Common myeloid progenitor, CD34-positive (primary cell): ENCODE data around the gene FBXO4. TPM values are rescaled to one million over a fixed set of nuclear protein-coding genes. Genes with fewer than 3 reads are reported as not detected.

Experiments
- CTCF ChIA-PET: fragments of 350-600 bp; sonication (Branson Sonifier 250); formaldehyde crosslinking; loops from one replicate; lab custom pipeline; 2021; ENCODE audit warnings: antibody characterized with exemption; lab: Charles Lee
- POLR2A ChIA-PET: fragments of 350-600 bp; sonication (Branson Sonifier 250); formaldehyde crosslinking; loops from one replicate; lab custom pipeline; 2021; ENCODE audit warnings: antibody characterized with exemption; lab: Charles Lee
- DNase-seq, 3 donors: peaks; one replicate each; pipeline versions ENCODE4 v3.0.0 to v3.0.0-alpha.2; 2013
- H3K27ac ChIP-seq, 2 experiments: 1 replicate in 1 of 2; 2 replicates in 1 of 2; pipeline ENCODE4 v1.7.0; 2013; ENCODE audit warnings: inconsistent platforms in 2 of 2, low read length in 2 of 2, mild to moderate bottlenecking in 2 of 2, low read depth in 1 of 2, moderate library complexity in 1 of 2; ENCODE audit not compliant: severe bottlenecking in 2 of 2, insufficient read depth in 1 of 2, poor library complexity in 1 of 2
- H3K27me3 ChIP-seq, 5 experiments: replicated peaks in 2 of 5; 1 replicate in 3 of 5; 2 replicates in 2 of 5; pipeline versions ENCODE4 v1.6.1 to v1.7.0; 2013; ENCODE audit warnings: low read length in 4 of 5, mild to moderate bottlenecking in 2 of 5, moderate library complexity in 2 of 5, inconsistent platforms in 1 of 5; ENCODE audit not compliant: insufficient read depth in 5 of 5, control insufficient read depth in 4 of 5
- H3K36me3 ChIP-seq, 4 experiments: 1 replicate in 2 of 4; 2 replicates in 2 of 4; pipeline versions ENCODE4 v1.6.1 to v1.7.0; 2013; ENCODE audit warnings: low read length in 3 of 4, control low read depth in 1 of 4, mild to moderate bottlenecking in 1 of 4; ENCODE audit not compliant: control insufficient read depth in 4 of 4, insufficient read depth in 4 of 4
- H3K4me1 ChIP-seq, 4 experiments: 1 replicate in 3 of 4; 2 replicates in 1 of 4; pipeline versions ENCODE4 v1.6.1 to v1.7.1; 2013; ENCODE audit warnings: low read length in 3 of 4, mild to moderate bottlenecking in 3 of 4, control low read depth in 1 of 4, inconsistent platforms in 1 of 4, moderate library complexity in 1 of 4; ENCODE audit not compliant: control insufficient read depth in 4 of 4, insufficient read depth in 4 of 4; ENCODE audit errors: control extremely low read depth in 1 of 4
- H3K4me3 ChIP-seq, 7 experiments: 1 replicate in 4 of 7; 2 replicates in 3 of 7; pipeline versions ENCODE4 v1.5.1 to v1.7.0; 2013; ENCODE audit warnings: mild to moderate bottlenecking in 7 of 7, low read length in 6 of 7, moderate library complexity in 6 of 7, inconsistent platforms in 2 of 7, low read depth in 2 of 7, control low read depth in 1 of 7; ENCODE audit not compliant: insufficient read depth in 4 of 7, control insufficient read depth in 1 of 7; ENCODE audit errors: extremely low read depth in 1 of 7
- H3K9me3 ChIP-seq, 5 experiments: 1 replicate in 4 of 5; 2 replicates in 1 of 5; pipeline versions ENCODE4 v1.6.1 to v1.7.1; 2013; ENCODE audit warnings: low read length in 4 of 5, mild to moderate bottlenecking in 2 of 5, inconsistent platforms in 1 of 5, low read depth in 1 of 5, moderate library complexity in 1 of 5; ENCODE audit not compliant: control insufficient read depth in 4 of 5, insufficient read depth in 2 of 5; ENCODE audit errors: control extremely low read depth in 1 of 5
- WGBS: methylation state at CpG from one replicate; pipeline ENCODE4 v1.1.5; 2013; ENCODE audit not compliant: insufficient coverage; 5-methylcytosine and 5-hydroxymethylcytosine counted together
- polyA plus RNA-seq: library from polyadenylated mRNA; unstranded; fragments of 120-200 nt; gene quantifications from one replicate; pipeline ENCODE4 v1.2.1, GENCODE V29; 2013

FBXO4 gene, protein sequence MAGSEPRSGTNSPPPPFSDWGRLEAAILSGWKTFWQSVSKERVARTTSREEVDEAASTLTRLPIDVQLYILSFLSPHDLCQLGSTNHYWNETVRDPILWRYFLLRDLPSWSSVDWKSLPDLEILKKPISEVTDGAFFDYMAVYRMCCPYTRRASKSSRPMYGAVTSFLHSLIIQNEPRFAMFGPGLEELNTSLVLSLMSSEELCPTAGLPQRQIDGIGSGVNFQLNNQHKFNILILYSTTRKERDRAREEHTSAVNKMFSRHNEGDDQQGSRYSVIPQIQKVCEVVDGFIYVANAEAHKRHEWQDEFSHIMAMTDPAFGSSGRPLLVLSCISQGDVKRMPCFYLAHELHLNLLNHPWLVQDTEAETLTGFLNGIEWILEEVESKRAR
- 21.8 TPM for polyA plus RNA-seq

DNA sequence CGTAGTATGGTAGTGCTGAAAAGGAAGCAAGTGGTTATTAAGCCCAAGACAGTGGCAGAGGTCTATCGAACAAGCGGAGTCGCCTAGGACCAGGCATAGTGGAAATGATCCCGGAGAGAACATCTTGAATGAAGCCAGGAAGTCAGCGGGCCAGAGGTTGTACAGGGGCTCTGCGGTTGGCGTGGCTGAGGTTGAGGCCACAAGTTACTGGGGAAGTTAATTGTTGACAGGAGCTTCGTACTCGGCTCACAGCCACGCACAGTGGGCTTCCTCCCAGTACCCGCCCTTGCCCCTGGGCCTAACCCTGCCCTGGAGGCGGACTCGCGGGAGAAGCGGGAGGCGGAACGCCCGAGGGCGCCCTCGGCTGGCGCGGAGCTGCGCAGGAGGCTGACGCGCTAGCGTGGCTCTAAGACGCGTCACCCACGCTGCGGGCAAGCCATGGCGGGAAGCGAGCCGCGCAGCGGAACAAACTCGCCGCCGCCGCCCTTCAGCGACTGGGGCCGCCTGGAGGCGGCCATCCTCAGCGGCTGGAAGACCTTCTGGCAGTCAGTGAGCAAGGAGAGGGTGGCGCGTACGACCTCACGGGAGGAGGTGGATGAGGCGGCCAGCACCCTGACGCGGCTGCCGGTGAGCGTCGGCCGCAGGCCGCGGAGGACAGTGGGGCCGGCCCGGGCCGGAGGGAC is at the start of gene FBXO4:
Gene FBXO4 (plus strand): TSS at position 410 of the 683 bp plus-strand sequence. CDS start 29 bp downstream, at position 439.
- Histone ChIP-seq H3K27me3 (no peaks in the 10 kb centered on the region), H3K4me1 (peaks cover 0 to 25% (median 15%) of the 10 kb centered on the region in 4 experiments), H3K36me3 (peaks cover 0 to 19% (median 8%) of the 10 kb centered on the region in 4 experiments), H3K4me3 (peak within 1 kb of the TSS; percentile 72 to 90 (median 84)), H3K27ac (peak within 1 kb of the TSS; percentile 88 to 92), H3K9me3 (no peaks in the 10 kb centered on the region)
- DNase-seq, result peak; percentile 96 to 99 (median 99)
- ChIA-PET POLR2A (interaction anchor here (1.1 to 1.7 kb wide), 2 partner anchors 21 to 56 kb away, joined by 6 to 18 read pairs; partner anchors contain the start of gene RIMOC1), CTCF (interaction anchor here (1.0 to 4.7 kb wide), 10 partner anchors 9 to 70 kb away, joined by 3 to 22 read pairs (median 4); partner anchors contain the start of gene RIMOC1)
- WGBS, result 0% methylated on average over 59 of the region's 60 CpGs

DNA sequence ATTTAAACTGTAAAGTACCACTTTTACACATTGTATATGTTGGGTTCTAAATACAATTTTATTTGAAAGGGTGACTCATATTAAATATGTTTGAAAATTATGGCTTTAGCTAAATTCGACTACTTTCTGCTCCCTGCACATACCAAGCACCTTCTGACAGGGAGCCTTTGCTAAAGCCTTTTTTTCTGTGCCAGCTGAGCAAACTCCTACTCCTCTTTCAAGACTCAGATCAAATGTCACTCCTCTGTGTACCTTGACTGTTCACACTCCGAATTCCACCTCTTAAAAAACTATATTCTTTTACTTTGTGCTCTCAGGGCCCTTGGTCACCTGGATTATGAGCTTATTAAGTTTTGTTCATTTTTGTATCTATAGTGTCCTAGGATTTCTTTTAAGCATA is 48.4 kb upstream of the FBXO4 start:
- H3K4me1 ChIP-seq, result no peaks in the 10 kb centered on the region
- 100% methylated on average over 1 of the region's 2 CpGs for WGBS
- CTCF ChIA-PET, result interaction anchor here (0.8 to 1.6 kb wide), 3 partner anchors 14 to 48 kb away, joined by 3 to 4 read pairs (median 4); partner anchors contain the start of gene FBXO4
- DNase-seq, result no peak
- no peaks in the 10 kb centered on the region for H3K9me3 ChIP-seq
- H3K27me3 ChIP-seq, result no peaks in the 10 kb centered on the region
- POLR2A ChIA-PET, result no interaction called here
- no peak overlapping the region for H3K27ac ChIP-seq
- no peak overlapping the region for H3K4me3 ChIP-seq
- no peaks in the 10 kb centered on the region for H3K36me3 ChIP-seq

DNA sequence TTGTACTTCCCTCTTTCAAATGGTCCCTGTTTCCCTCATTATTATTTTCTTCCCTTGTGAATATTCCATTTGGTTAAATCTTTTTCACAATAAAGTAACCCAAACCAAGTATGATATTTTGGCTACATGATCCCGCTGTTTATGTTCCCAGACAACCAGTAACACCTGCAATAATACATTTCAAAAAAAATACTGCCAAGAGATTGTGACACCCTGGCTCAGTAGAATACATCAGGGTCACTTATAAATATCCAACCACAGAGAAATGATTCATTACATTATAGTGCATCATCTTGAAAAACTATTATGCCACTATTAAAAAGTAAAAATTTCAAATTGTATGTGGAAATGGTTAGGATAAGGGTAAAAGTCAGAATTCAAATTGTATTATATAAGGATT is 47.7 kb upstream of the FBXO4 start:
- 100% methylated on average over 1 of the region's 1 CpG for WGBS
- no peak overlapping the region for H3K27ac ChIP-seq
- no peaks in the 10 kb centered on the region for H3K4me1 ChIP-seq
- DNase-seq, result no peak
- H3K27me3 ChIP-seq, result no peaks in the 10 kb centered on the region
- POLR2A ChIA-PET, result no interaction called here
- H3K9me3 ChIP-seq, result no peaks in the 10 kb centered on the region
- CTCF ChIA-PET, result interaction anchor here (0.8 kb wide), 1 partner anchor 15 kb away, joined by 4 read pairs; no protein-coding TSS in a partner anchor
- no peak overlapping the region for H3K4me3 ChIP-seq
- no peaks in the 10 kb centered on the region for H3K36me3 ChIP-seq

DNA sequence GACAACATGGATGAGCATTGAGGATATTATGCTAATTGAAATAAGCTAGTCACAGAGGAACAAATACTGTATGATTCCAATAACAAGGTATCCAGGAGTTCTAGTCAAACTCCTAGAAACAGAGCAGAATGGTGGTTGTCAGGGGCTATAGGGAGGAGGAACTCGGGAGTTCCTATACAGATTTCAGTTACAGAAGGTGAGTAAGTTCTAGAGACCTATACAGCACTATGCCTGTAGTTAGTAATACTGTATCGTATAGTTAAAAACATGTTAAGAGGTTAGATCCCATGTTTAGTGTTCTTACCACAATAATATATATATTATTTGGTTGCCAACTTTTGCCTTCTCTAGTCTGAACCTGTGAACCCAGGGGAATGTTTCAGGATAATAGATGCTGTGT is 46.9 kb upstream of the FBXO4 start:
- POLR2A ChIA-PET, result no interaction called here
- Histone ChIP-seq H3K4me3 (no peak overlapping the region), H3K9me3 (no peaks in the 10 kb centered on the region), H3K4me1 (no peaks in the 10 kb centered on the region), H3K27ac (no peak overlapping the region), H3K36me3 (no peaks in the 10 kb centered on the region), H3K27me3 (peaks cover 0 to 4% (median 0%) of the 10 kb centered on the region in 5 experiments)
- CTCF ChIA-PET, result no interaction called here
- no CpG with 5 or more reads among the region's 2 CpGs for WGBS
- DNase-seq, result no peak

DNA sequence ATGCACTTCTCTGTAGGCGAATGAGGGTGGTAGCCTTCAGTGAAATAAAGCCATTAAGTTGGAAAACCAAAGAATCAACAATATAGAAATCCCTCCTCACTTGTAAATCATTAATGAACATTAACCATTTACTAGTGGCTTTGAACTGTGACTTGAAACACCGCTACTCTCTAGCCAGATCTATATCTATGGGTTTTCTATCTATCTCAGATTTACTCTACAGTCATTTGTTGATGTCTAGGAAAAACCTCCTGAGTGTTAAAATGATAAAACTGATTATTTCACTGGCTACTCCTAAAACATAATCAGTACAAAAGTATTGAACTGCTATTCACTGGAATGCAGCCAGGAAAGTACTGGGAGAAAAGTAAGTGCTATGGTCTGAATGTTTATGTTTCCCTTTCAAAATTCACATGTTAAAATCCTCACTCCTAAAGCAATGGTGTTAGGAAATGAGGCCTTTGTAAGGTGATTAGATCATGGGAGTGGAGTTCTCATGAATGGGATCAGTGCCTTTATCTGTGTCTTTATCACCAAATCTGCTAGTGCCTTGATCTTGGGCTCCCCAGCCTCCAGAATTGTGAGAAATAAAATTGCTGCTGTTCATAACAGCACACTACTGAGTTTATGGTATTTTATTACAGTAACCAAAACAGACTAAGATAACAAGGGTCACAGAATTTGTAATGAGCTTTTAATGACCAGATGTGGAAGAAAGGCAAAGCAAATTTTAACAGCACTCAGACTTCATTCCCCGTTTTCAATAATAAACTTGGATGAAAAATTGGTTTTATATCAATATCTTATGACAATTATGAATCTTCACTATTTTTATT is 46.2 kb upstream of the FBXO4 start:
- POLR2A ChIA-PET, result no interaction called here
- DNase-seq, result no peak
- Histone ChIP-seq H3K4me1 (no peaks in the 10 kb centered on the region), H3K27ac (no peak overlapping the region), H3K36me3 (no peaks in the 10 kb centered on the region), H3K4me3 (no peak overlapping the region), H3K27me3 (peaks cover 0 to 4% (median 0%) of the 10 kb centered on the region in 5 experiments), H3K9me3 (no peaks in the 10 kb centered on the region)
- 86% methylated on average over 1 of the region's 3 CpGs for WGBS
- CTCF ChIA-PET, result interaction anchor here (0.6 kb wide), 1 partner anchor 16 kb away, joined by 3 read pairs; no protein-coding TSS in a partner anchor

DNA sequence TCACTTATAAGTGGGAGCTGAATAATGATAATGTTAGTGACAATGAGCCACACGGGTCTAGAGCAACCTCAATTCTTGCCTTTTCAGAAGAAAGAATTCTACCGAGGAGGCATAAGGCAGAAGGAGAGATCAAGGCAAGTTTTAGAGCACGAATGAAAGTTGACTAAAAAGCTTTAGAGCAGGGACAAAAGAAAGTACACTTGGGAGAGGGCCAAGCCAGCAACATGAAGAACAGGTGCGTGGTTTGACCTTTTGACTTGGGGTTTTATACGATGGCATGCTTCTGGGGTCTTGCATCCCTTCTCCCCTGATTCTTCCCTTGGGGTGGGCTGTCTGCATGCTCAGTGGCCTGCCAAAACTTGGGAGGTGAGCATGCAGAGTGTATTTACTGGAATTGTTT is 42.3 kb upstream of the FBXO4 start:
- no peaks in the 10 kb centered on the region for H3K9me3 ChIP-seq
- H3K4me1 ChIP-seq, result no peaks in the 10 kb centered on the region
- peaks cover 0 to 5% (median 0%) of the 10 kb centered on the region in 5 experiments for H3K27me3 ChIP-seq
- H3K36me3 ChIP-seq, result no peaks in the 10 kb centered on the region
- CTCF ChIA-PET, result no interaction called here
- no peak overlapping the region for H3K4me3 ChIP-seq
- 91% methylated on average over 5 of the region's 5 CpGs for WGBS
- no peak for DNase-seq
- H3K27ac ChIP-seq, result no peak overlapping the region
- POLR2A ChIA-PET, result no interaction called here
